ENCODE results near the gene TRIM45. TPM values are rescaled to one million over a fixed set of nuclear protein-coding genes. Genes with fewer than 3 reads are reported as not detected.

Gene TRIM45
- total and polyA plus RNA-seq, 2 experiments from 2014 or later, result 4.1 to 4.3 TPM

DNA sequence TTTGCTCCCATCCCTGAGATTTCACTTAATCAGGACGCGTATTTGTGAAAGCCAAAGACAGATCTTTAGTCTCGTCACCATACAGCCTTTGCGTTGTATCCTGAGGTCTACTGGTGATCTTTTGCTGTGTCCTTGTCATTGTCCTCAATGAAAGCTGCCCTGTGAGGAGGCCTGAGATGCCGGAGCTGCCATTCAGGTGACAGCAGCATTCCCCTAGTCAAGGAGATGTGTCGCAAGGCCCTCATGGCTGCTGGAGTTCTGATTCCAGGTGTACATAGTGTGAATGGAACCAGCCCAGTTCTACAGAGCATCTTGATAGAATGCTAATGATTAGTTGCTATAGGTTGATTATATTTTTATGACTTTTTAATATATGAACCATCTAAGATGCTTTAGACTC lies 37.3 kb downstream of the TRIM45 start:
- TF ChIP-seq EZH2phosphoT487 (IDR thresholded peaks at IDR 0.05; ENCODE audit: low read depth, severe bottlenecking, unreplicated experiment) (no peak), EZH2 (IDR thresholded peaks at IDR 0.05; ENCODE audit: borderline replicate concordance) (no peak)
- TF ChIP-seq, protein P1, sequence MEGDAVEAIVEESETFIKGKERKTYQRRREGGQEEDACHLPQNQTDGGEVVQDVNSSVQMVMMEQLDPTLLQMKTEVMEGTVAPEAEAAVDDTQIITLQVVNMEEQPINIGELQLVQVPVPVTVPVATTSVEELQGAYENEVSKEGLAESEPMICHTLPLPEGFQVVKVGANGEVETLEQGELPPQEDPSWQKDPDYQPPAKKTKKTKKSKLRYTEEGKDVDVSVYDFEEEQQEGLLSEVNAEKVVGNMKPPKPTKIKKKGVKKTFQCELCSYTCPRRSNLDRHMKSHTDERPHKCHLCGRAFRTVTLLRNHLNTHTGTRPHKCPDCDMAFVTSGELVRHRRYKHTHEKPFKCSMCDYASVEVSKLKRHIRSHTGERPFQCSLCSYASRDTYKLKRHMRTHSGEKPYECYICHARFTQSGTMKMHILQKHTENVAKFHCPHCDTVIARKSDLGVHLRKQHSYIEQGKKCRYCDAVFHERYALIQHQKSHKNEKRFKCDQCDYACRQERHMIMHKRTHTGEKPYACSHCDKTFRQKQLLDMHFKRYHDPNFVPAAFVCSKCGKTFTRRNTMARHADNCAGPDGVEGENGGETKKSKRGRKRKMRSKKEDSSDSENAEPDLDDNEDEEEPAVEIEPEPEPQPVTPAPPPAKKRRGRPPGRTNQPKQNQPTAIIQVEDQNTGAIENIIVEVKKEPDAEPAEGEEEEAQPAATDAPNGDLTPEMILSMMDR (IDR thresholded peaks at IDR 0.05; ENCODE audit: poor library complexity), result no peak
- no peak for DNase-seq (ENCODE audit: low spot score)
- H3K27me3 ChIP-seq, result no peaks in the 10 kb centered on the region
- peaks cover 3% of the 10 kb centered on the region for H3K36me3 ChIP-seq (replicated peaks; ENCODE audit: insufficient read depth, low read depth)
- H3K4me1 ChIP-seq (ENCODE audit: insufficient read depth), result no peaks in the 10 kb centered on the region
- no peaks in the 10 kb centered on the region for H3K9me2 ChIP-seq (replicated peaks; ENCODE audit: insufficient read depth)
- no peak overlapping the region for H3K27ac ChIP-seq
- WGBS (ENCODE audit: low lambda C conversion rate, missing lambda C conversion rate), result 80% methylated on average over 6 of the region's 6 CpGs
- no peaks in the 10 kb centered on the region for H3K79me2 ChIP-seq
- H3K4me3 ChIP-seq, result no peak overlapping the region
- no peaks in the 10 kb centered on the region for H3K9me3 ChIP-seq (ENCODE audit: low read depth)
- H3K4me2 ChIP-seq, result no peak overlapping the region
- H2AFZ ChIP-seq, result no peak overlapping the region
- no peaks in the 10 kb centered on the region for H4K20me1 ChIP-seq (ENCODE audit: insufficient read depth, poor library complexity, severe bottlenecking)

DNA sequence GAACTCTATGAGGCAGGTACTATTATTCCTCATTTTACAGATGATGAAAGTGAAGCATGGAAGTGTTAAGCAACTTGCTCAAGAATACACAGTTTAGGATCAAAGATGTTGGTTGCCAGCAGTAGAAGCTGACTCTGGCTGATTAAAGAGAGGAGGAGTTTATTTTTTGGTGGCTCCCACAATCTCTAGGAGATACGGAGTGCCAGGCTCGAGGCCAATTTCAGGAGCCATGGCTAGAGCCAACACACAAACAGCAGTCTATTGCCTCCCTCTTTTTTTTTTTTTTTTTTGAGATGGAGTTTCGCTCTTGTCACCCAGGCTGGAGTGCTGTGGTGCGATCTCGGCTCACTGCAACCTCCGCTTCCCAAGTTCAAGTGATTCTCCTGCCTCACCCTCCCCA lies 41.8 kb downstream of the TRIM45 start:
- Histone ChIP-seq H3K9me3 (ENCODE audit: low read depth) (no peaks in the 10 kb centered on the region), H4K20me1 (ENCODE audit: insufficient read depth, poor library complexity, severe bottlenecking) (no peaks in the 10 kb centered on the region), H3K27ac (no peak overlapping the region), H3K27me3 (no peaks in the 10 kb centered on the region), H3K79me2 (no peaks in the 10 kb centered on the region), H3K4me1 (ENCODE audit: insufficient read depth) (no peaks in the 10 kb centered on the region), H3K4me3 (no peak overlapping the region), H3K9me2 (replicated peaks; ENCODE audit: insufficient read depth) (no peaks in the 10 kb centered on the region), H3K36me3 (replicated peaks; ENCODE audit: insufficient read depth, low read depth) (peaks cover 3% of the 10 kb centered on the region), H2AFZ (no peak overlapping the region), H3K4me2 (no peak overlapping the region)
- TF ChIP-seq, protein P1 (IDR thresholded peaks at IDR 0.05; ENCODE audit: poor library complexity), result no peak
- no peak for TF ChIP-seq EZH2phosphoT487 (IDR thresholded peaks at IDR 0.05; ENCODE audit: low read depth, severe bottlenecking, unreplicated experiment)
- no peak for TF ChIP-seq EZH2 (IDR thresholded peaks at IDR 0.05; ENCODE audit: borderline replicate concordance)
- no peak for DNase-seq (ENCODE audit: low spot score)
- 97% methylated on average over 6 of the region's 6 CpGs for WGBS (ENCODE audit: low lambda C conversion rate, missing lambda C conversion rate)

DNA sequence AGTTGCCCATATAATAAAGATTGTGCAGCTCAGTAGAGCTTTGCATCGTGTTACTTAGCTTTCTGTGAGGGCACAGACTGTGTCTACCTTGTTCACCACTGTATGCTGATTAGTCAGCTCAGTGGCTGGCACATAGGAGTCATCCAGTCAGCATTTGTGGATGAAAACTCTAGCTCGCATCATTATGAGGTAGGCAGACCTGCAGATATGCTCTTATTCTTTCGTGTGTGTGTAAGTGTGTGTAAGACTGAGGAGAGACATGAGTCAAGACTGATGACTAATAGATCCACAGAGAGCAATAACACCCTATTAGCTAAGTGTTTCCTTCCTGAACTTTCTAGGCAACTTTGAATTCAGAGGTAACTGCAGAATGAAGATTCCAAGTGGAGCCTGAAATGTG lies 44.3 kb downstream of the TRIM45 start:
- Histone ChIP-seq H3K9me2 (replicated peaks; ENCODE audit: insufficient read depth) (no peaks in the 10 kb centered on the region), H2AFZ (no peak overlapping the region), H3K36me3 (replicated peaks; ENCODE audit: insufficient read depth, low read depth) (peaks cover 3% of the 10 kb centered on the region), H3K4me3 (no peak overlapping the region), H4K20me1 (ENCODE audit: insufficient read depth, poor library complexity, severe bottlenecking) (no peaks in the 10 kb centered on the region), H3K4me1 (ENCODE audit: insufficient read depth) (no peaks in the 10 kb centered on the region), H3K79me2 (no peaks in the 10 kb centered on the region), H3K27me3 (no peaks in the 10 kb centered on the region), H3K9me3 (ENCODE audit: low read depth) (no peaks in the 10 kb centered on the region), H3K4me2 (no peak overlapping the region), H3K27ac (no peak overlapping the region)
- peak; percentile 32 for DNase-seq (ENCODE audit: low spot score)
- 52% methylated on average over 3 of the region's 3 CpGs for WGBS (ENCODE audit: low lambda C conversion rate, missing lambda C conversion rate)
- TF ChIP-seq EZH2 (IDR thresholded peaks at IDR 0.05; ENCODE audit: borderline replicate concordance) (no peak), EZH2phosphoT487 (IDR thresholded peaks at IDR 0.05; ENCODE audit: low read depth, severe bottlenecking, unreplicated experiment) (no peak)
- TF ChIP-seq, protein P1 (IDR thresholded peaks at IDR 0.05; ENCODE audit: poor library complexity), result no peak

DNA sequence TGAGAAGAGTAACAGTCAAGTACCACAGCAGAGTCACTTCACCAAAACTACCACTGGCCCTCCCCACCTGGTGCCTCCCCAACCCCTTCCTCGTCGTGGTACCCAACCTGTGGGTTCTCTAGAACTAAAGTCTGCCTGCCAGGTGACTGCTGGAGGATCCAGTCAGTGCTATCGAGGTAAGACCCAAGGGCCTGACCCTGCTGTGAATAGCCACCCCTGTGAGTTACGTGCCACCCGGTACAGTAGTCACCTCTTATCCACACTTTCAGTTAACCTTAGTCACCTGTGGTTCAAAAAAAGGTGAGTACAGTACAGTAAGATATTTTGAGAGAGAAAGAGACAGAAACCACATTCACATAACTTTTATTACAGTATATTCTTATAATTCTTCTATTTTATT lies 44.9 kb downstream of the TRIM45 start:
- 97% methylated on average over 5 of the region's 5 CpGs for WGBS (ENCODE audit: low lambda C conversion rate, missing lambda C conversion rate)
- Histone ChIP-seq H4K20me1 (ENCODE audit: insufficient read depth, poor library complexity, severe bottlenecking) (no peaks in the 10 kb centered on the region), H3K4me1 (ENCODE audit: insufficient read depth) (no peaks in the 10 kb centered on the region), H2AFZ (no peak overlapping the region), H3K79me2 (no peaks in the 10 kb centered on the region), H3K36me3 (replicated peaks; ENCODE audit: insufficient read depth, low read depth) (peaks cover 3% of the 10 kb centered on the region), H3K27ac (no peak overlapping the region), H3K4me2 (no peak overlapping the region), H3K9me3 (ENCODE audit: low read depth) (no peaks in the 10 kb centered on the region), H3K9me2 (replicated peaks; ENCODE audit: insufficient read depth) (no peaks in the 10 kb centered on the region), H3K4me3 (no peak overlapping the region), H3K27me3 (no peaks in the 10 kb centered on the region)
- no peak for DNase-seq (ENCODE audit: low spot score)
- TF ChIP-seq EZH2phosphoT487 (IDR thresholded peaks at IDR 0.05; ENCODE audit: low read depth, severe bottlenecking, unreplicated experiment) (no peak), EZH2 (IDR thresholded peaks at IDR 0.05; ENCODE audit: borderline replicate concordance) (no peak)
- TF ChIP-seq, protein P1 (IDR thresholded peaks at IDR 0.05; ENCODE audit: poor library complexity), result no peak
